Measurements from ENCODE around the gene ABCA12. TPM values are rescaled to one million over a fixed set of nuclear protein-coding genes. Genes with fewer than 3 reads are reported as not detected.

Gene ABCA12
- total and polyA plus RNA-seq, 2 donors (not counting 3 experiments of a cell fraction or from before 2014, with no cell fraction given) = not detected

GRCh38 chr2:215105607-215106354 is 32.6 kb downstream of the ABCA12 start:
- no peak for TF ChIP-seq MAX (IDR thresholded peaks at IDR 0.05; ENCODE audit: insufficient read depth, insufficient read length)
- no peak for TF ChIP-seq GATA2 (IDR thresholded peaks at IDR 0.05; ENCODE audit: insufficient read depth, insufficient read length, low read depth, low read length)
- TF ChIP-seq FOS (IDR thresholded peaks at IDR 0.05; ENCODE audit: borderline replicate concordance, insufficient read depth, low read length) = no peak
- no peak for TF ChIP-seq POLR2AphosphoS5 (IDR thresholded peaks at IDR 0.05; ENCODE audit: insufficient read depth, low read depth, low read length)
- no peak for TF ChIP-seq EZH2 (IDR thresholded peaks at IDR 0.05; ENCODE audit: borderline replicate concordance, low read depth, low read length, severe bottlenecking)
- no peak for TF ChIP-seq POLR2A (IDR thresholded peaks at IDR 0.05; ENCODE audit: low read depth, low read length)
- TF ChIP-seq MYC (IDR thresholded peaks at IDR 0.05; ENCODE audit: low read depth, low read length) = no peak
- no peak for TF ChIP-seq CTCF (IDR thresholded peaks at IDR 0.05; ENCODE audit: extremely low read depth in 1 of 2, insufficient read depth in 1 of 2, low read depth in 1 of 2, low read length in 2 of 2)
- no peak for TF ChIP-seq JUN (IDR thresholded peaks at IDR 0.05; ENCODE audit: borderline replicate concordance, insufficient read depth, insufficient read length, low read depth)
- Histone ChIP-seq H2AFZ (ENCODE audit: low read depth, low read length) (no peak overlapping the region), H3K4me1 (ENCODE audit: control insufficient read depth, extremely low read depth, insufficient read depth, low read length) (no peaks in the 10 kb centered on the region), H3K9me1 (replicated peaks; ENCODE audit: control insufficient read depth, extremely low read depth, insufficient read depth, low read length) (no peaks in the 10 kb centered on the region), H3K36me3 (ENCODE audit: control insufficient read depth in 2 of 2, extremely low read depth in 1 of 2, insufficient read depth in 2 of 2, low read length in 2 of 2) (no peaks in the 10 kb centered on the region), H3K9me3 (replicated peaks; ENCODE audit: control insufficient read depth, insufficient read depth, low read length) (no peaks in the 10 kb centered on the region), H3K4me3 (replicated peaks in 1 of 3; ENCODE audit: insufficient read depth in 1 of 3, low read depth in 1 of 3, low read length in 3 of 3) (no peak overlapping the region), H3K9ac (replicated peaks; ENCODE audit: extremely low read depth, insufficient read depth, low read length) (no peak overlapping the region), H3K79me2 (ENCODE audit: control insufficient read depth, insufficient read depth, low read length) (no peaks in the 10 kb centered on the region), H3K27ac (ENCODE audit: insufficient read depth, low read depth, low read length) (no peak overlapping the region), H4K20me1 (replicated peaks; ENCODE audit: control insufficient read depth, extremely low read depth, insufficient read depth, low read length) (no peaks in the 10 kb centered on the region), H3K4me2 (ENCODE audit: insufficient read depth, low read length) (no peak overlapping the region), H3K27me3 (ENCODE audit: control insufficient read depth in 2 of 2, insufficient read depth in 2 of 2, low read length in 2 of 2) (no peaks in the 10 kb centered on the region)
- ChIA-PET POLR2A (no interaction called here), CTCF (no interaction called here)
- no TSS peak for BruUV-seq (replicated peaks)
- no peak for FAIRE-seq
- dilution Hi-C loops (cut with MboI; ENCODE audit: extremely low pct_ligation_motif_present, low sequenced_read_pairs) (no loop called here), intact Hi-C loops (cut with micrococcal nuclease) (no loop called here)
- no peak for DNase-seq (ENCODE audit: low read depth, low spot score)

Measured in endothelial cell of umbilical vein (primary cell).